ENCODE results near the gene IFNA10.
"Not testable (repeated sequence)": the region's sequence is repeated elsewhere in the genome, so short reads cannot be mapped to it uniquely, and the experiment has no call there.

The IFNA10 gene

GRCh38 chr9:21207043-21207442 lies at the start of gene IFNA10:
TSS of gene IFNA10 (minus strand) at chr9:21207143. CDS start at chr9:21207097, 46 bp downstream.
- DNase-seq (ENCODE audit: low read depth in 2 of 2): not testable (repeated sequence)

GRCh38 chr9:21255538-21256212 lies 48.7 kb upstream of the IFNA10 start:
- no peak for DNase-seq (ENCODE audit: low read depth in 2 of 2)

- no peak for DNase-seq (ENCODE audit: low read depth in 2 of 2)
These were observed 46.0 kb upstream of the IFNA10 start for GRCh38 chr9:21252721-21253547.

GRCh38 chr9:21251638-21252037 lies 44.7 kb upstream of the IFNA10 start:
- no peak for DNase-seq (ENCODE audit: low read depth in 2 of 2)

- DNase-seq (ENCODE audit: low read depth in 2 of 2): no peak
These were observed 44.2 kb upstream of the IFNA10 start for GRCh38 chr9:21251190-21251589.

- no peak for DNase-seq (ENCODE audit: low read depth in 2 of 2)
These were observed 37.9 kb upstream of the IFNA10 start for GRCh38 chr9:21244836-21245235.

GRCh38 chr9:21239911-21240310 lies 33.0 kb upstream of the IFNA10 start, which contains the start of gene IFNA14:
TSS of gene IFNA14 (minus strand) at chr9:21240005. CDS start at chr9:21239935, 70 bp downstream.
- DNase-seq (ENCODE audit: low read depth in 2 of 2): no peak

- not testable (repeated sequence) for DNase-seq (ENCODE audit: low read depth in 2 of 2)
These were observed 29.4 kb upstream of the IFNA10 start for GRCh38 chr9:21236360-21236714.

- DNase-seq (ENCODE audit: low read depth in 2 of 2): not testable (repeated sequence)
These were observed 28.8 kb upstream of the IFNA10 start for GRCh38 chr9:21235468-21236359.

GRCh38 chr9:21234153-21234687 lies 27.3 kb upstream of the IFNA10 start:
- DNase-seq (ENCODE audit: low read depth in 2 of 2): no peak

GRCh38 chr9:21233258-21233657 lies 26.3 kb upstream of the IFNA10 start:
- DNase-seq (ENCODE audit: low read depth in 2 of 2): no peak

GRCh38 chr9:21228122-21228521 lies 21.2 kb upstream of the IFNA10 start, which contains the start of gene IFNA17:
TSS of gene IFNA17 (minus strand) at chr9:21228222. CDS start at chr9:21228173, 49 bp downstream.
- no peak for DNase-seq (ENCODE audit: low read depth in 2 of 2)

- DNase-seq (ENCODE audit: low read depth in 2 of 2): not testable (repeated sequence)
These were observed 10.3 kb upstream of the IFNA10 start, which contains the start of gene IFNA16 for GRCh38 chr9:21217211-21217610. TSS of gene IFNA16 (minus strand) at chr9:21217311. CDS start at chr9:21217305, 6 bp downstream.

GRCh38 chr9:21213411-21214326 lies 6.7 kb upstream of the IFNA10 start:
- not testable (repeated sequence) for DNase-seq (ENCODE audit: low read depth in 2 of 2)

- not testable (repeated sequence) for DNase-seq (ENCODE audit: low read depth in 2 of 2)
These were observed 5.2 kb upstream of the IFNA10 start for GRCh38 chr9:21212160-21212559.

- not testable (repeated sequence) for DNase-seq (ENCODE audit: low read depth in 2 of 2)
These were observed 3.8 kb upstream of the IFNA10 start for GRCh38 chr9:21210782-21211181.

- no peak for DNase-seq (ENCODE audit: low read depth in 2 of 2)
These were observed 3.4 kb upstream of the IFNA10 start for GRCh38 chr9:21210311-21210710.

- no peak for DNase-seq (ENCODE audit: low read depth in 2 of 2)
These were observed 1.7 kb downstream of the IFNA10 start for GRCh38 chr9:21205204-21205603.

GRCh38 chr9:21202105-21202504 lies 4.8 kb downstream of the IFNA10 start, which contains the start of gene IFNA7:
TSS of gene IFNA7 (minus strand) at chr9:21202205. CDS start at chr9:21202165, 40 bp downstream.
- not testable (repeated sequence) for DNase-seq (ENCODE audit: low read depth in 2 of 2)

Measured in stimulated activated CD4-positive, alpha-beta T cell treated with anti-CD3 and anti-CD28 coated beads, Interleukin-4, amount 100 ng/mL, for 48 hours (primary cell).